ENCODE measurements around the gene NDUFAF5.
"Not testable (repeated sequence)": the region's sequence is repeated elsewhere in the genome, so short reads cannot be mapped to it uniquely, and the experiment has no call there.

The NDUFAF5 gene, protein sequence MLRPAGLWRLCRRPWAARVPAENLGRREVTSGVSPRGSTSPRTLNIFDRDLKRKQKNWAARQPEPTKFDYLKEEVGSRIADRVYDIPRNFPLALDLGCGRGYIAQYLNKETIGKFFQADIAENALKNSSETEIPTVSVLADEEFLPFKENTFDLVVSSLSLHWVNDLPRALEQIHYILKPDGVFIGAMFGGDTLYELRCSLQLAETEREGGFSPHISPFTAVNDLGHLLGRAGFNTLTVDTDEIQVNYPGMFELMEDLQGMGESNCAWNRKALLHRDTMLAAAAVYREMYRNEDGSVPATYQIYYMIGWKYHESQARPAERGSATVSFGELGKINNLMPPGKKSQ

GRCh38 chr20:13784893-13785715, at the start of gene NDUFAF5, which contains the start of gene ESF1:
NDUFAF5 (plus strand) TSS chr20:13785028; CDS start chr20:13785069, 41 bp downstream.
ESF1 (minus strand) TSS chr20:13784919; CDS start chr20:13783140, 1,779 bp downstream.
- Mint-ChIP-seq H3K4me1 (peaks cover 30% of the 10 kb centered on the region), H3K27ac (peak within 1 kb of the TSS; percentile 81), H3K27me3 (no peaks in the 10 kb centered on the region), H3K4me3 (peak within 1 kb of the TSS; percentile 96), H3K9me3 (no peaks in the 10 kb centered on the region), H3K36me3 (peaks cover 17% of the 10 kb centered on the region)
- DNase-seq (ENCODE audit: low spot score in 2 of 2): peak; percentile 81 to 82
- peak; percentile 96 for ATAC-seq (ENCODE audit: low read depth)

DNA sequence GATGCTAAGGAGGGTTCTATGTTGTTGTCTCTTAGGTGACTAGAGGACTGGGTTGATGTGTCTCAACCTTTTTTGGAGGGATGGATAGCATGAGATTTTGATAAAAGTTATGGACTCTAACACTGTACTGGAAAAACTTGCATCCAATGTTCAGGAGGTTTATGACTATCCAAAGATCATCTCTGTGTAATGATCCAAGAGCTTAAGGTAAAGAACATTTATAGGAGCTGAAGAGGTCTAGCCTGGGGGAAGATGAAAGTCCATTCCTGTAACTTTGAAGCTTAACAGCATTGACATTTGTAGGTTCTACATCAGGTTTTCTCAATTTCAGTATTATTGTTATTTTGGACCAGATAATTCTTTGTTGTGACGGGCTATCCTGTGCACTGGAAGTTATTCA, 49.0 kb upstream of the NDUFAF5 start:
- Mint-ChIP-seq H3K4me3 (no peak overlapping the region), H3K36me3 (peaks cover 34% of the 10 kb centered on the region), H3K4me1 (no peaks in the 10 kb centered on the region), H3K27me3 (no peaks in the 10 kb centered on the region), H3K27ac (no peak overlapping the region), H3K9me3 (peaks cover 4% of the 10 kb centered on the region)
- no peak for DNase-seq (ENCODE audit: low spot score in 2 of 2)
- no peak for ATAC-seq (ENCODE audit: low read depth)

DNA sequence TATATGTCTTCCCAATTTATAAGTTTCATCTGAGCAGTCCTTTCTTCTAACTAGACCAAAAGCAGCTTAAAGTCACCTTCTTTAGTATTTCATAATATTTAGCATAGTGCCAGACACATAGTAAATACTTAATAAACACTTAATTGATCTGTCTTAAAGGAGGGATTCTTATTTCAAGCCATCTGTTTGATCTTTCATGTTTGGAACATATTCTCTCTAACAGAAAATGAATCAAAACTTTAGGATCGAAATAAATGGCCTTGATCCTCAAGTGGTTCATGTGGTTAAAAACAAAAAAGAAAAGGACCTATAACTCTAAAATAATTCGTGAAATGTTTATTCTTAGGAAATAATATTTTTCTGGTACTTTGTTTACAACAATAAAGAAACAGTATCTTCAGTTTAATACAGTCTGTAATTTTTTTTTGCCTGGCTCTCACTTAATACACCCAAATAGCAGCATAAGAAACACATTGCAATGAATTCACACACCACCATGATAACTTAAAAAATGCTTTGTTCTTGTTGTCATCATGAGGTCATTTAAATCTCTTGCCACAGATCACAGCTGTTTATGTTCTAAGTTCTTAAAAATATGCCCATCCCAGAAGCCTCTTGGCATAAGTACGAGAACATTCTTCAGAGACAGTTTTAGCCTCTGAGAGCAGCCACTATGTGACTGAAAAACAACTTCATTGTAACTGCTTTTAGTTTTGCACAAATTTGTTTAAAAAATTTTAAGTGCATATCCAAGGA, 48.2 kb upstream of the NDUFAF5 start:
- no peak for ATAC-seq (ENCODE audit: low read depth)
- Mint-ChIP-seq H3K4me3 (no peak overlapping the region), H3K36me3 (peaks cover 39% of the 10 kb centered on the region), H3K4me1 (no peaks in the 10 kb centered on the region), H3K27ac (no peak overlapping the region), H3K9me3 (peaks cover 9% of the 10 kb centered on the region), H3K27me3 (no peaks in the 10 kb centered on the region)
- DNase-seq (ENCODE audit: low spot score in 2 of 2): no peak

- H3K27ac Mint-ChIP-seq; DNase-seq (ENCODE audit: low spot score in 2 of 2); ATAC-seq (ENCODE audit: low read depth); H3K4me1 Mint-ChIP-seq; H3K27me3 Mint-ChIP-seq; H3K4me3 Mint-ChIP-seq: not testable (repeated sequence)
- H3K9me3 Mint-ChIP-seq: peaks cover 11% of the 10 kb centered on the region
- H3K36me3 Mint-ChIP-seq: peaks cover 37% of the 10 kb centered on the region
These were observed 46.6 kb upstream of the NDUFAF5 start for GRCh38 chr20:13738187-13738586.

DNA sequence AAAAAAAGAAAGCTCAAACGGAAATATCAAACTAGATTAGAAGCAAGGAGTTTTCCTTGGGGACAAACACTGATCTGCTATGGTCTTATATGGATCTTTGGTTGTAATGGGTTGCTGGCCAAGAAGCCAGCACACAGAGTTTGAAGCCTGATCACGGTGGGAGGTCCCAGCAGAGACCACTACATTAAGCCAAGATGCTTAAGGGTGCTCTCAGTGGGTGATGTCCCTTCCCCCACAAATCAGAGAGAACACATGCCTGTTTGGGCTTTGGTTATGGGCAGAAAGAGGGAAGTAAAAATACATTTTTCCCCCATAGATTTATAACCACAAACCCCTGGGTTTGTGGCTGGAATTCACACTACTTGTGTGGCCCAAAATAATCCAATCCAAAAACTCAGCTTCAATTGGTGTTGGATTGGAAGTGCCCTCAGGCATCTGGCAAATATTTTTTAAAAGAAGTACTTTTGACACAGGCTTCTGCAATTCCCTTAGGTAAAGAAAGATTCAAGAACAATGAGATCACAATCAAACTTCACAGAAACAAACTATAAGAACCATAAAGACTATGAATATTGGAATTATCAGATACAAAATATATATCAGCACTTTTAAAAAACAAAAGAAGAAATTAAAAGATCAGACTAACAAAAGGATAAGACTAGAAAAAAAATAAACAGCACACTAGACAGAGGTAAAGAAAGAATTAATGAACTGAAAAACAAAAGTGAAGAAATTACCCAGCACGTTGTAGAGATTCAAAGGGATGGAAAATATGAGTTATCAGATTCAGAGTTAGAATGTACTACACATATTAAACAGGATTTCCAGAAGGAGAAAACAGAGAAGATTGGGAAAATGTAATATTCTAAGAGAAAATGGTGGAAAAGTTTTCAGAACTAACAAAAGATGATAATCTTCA, 44.8 kb upstream of the NDUFAF5 start:
- no peaks in the 10 kb centered on the region for H3K27me3 Mint-ChIP-seq
- H3K9me3 Mint-ChIP-seq: peaks cover 11% of the 10 kb centered on the region
- ATAC-seq (ENCODE audit: low read depth): no peak
- no peak overlapping the region for H3K27ac Mint-ChIP-seq
- no peak for DNase-seq (ENCODE audit: low spot score in 2 of 2)
- H3K4me1 Mint-ChIP-seq: peaks cover 2% of the 10 kb centered on the region
- peaks cover 42% of the 10 kb centered on the region for H3K36me3 Mint-ChIP-seq
- H3K4me3 Mint-ChIP-seq: no peak overlapping the region

DNA sequence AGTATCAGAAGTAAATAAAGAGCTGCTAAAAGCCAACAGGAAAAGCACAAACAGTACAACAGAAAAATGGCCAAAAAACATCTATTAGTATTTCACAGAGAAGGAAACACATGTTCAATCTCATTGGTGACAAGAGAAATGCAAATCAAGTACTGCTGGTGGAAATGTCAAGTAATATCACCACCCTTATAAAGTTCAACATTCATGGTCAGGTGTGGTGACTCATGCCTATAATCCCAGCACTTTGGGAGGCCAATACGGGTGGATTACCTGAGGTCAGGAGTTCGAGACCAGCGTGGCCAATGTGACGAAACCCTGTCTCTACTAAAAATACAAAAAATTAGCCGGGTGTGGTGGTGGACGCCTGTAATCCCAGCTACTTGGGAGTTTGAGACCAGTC, 42.9 kb upstream of the NDUFAF5 start:
- ATAC-seq (ENCODE audit: low read depth) (no peak), DNase-seq (ENCODE audit: low spot score in 2 of 2) (no peak)
- H3K4me1 Mint-ChIP-seq: peaks cover 2% of the 10 kb centered on the region
- peaks cover 11% of the 10 kb centered on the region for H3K9me3 Mint-ChIP-seq
- H3K27ac Mint-ChIP-seq: no peak overlapping the region
- no peak overlapping the region for H3K4me3 Mint-ChIP-seq
- H3K27me3 Mint-ChIP-seq: no peaks in the 10 kb centered on the region
- peaks cover 42% of the 10 kb centered on the region for H3K36me3 Mint-ChIP-seq

DNA sequence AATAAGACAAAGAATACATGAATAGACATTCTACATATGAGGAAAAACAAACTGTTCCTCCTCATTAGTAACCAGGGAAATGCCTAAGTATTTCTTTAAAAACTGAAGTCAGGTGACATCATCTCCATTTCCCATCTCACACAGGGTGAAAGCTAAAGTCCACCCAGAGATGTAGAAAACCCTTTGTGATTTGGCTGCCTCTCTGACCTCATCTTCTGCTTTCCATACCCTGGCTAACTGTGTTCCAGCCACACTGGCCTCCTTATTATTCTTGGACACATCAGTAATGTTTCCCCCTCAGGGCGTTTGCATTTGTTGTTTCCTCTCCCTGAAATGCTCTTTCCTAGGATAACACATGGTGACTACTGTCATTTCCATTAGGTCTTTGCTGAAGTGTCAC, 40.5 kb upstream of the NDUFAF5 start:
- DNase-seq (ENCODE audit: low spot score in 2 of 2): no peak
- Mint-ChIP-seq H3K9me3 (peaks cover 11% of the 10 kb centered on the region), H3K4me1 (peaks cover 2% of the 10 kb centered on the region), H3K27me3 (no peaks in the 10 kb centered on the region), H3K4me3 (no peak overlapping the region), H3K36me3 (peaks cover 39% of the 10 kb centered on the region), H3K27ac (no peak overlapping the region)
- no peak for ATAC-seq (ENCODE audit: low read depth)

DNA sequence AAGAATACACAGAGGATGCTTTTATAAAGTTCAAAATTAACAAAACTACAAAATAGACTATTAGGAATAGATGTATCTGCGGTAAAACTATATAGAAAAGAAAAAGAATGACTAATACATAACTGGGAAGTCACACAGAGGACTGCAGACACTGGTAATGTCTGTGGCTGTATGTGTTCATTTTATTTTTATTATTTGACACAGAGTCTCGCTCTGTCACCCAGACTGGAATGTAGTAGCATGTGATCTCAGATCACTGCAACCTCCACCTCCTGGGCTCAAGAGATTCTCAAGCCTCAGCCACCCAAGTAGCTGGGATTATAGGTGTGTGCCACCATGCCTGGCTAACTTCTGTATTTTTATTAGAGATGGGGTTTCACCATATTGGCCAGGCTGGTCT, 39.0 kb upstream of the NDUFAF5 start:
- H3K4me3 Mint-ChIP-seq: no peak overlapping the region
- DNase-seq (ENCODE audit: low spot score in 2 of 2) (no peak), ATAC-seq (ENCODE audit: low read depth) (no peak)
- H3K36me3 Mint-ChIP-seq: peaks cover 31% of the 10 kb centered on the region
- peaks cover 8% of the 10 kb centered on the region for H3K9me3 Mint-ChIP-seq
- no peaks in the 10 kb centered on the region for H3K27me3 Mint-ChIP-seq
- H3K27ac Mint-ChIP-seq: no peak overlapping the region
- peaks cover 2% of the 10 kb centered on the region for H3K4me1 Mint-ChIP-seq

GRCh38 chr20:13749811-13750210, 35.0 kb upstream of the NDUFAF5 start:
- Mint-ChIP-seq H3K27ac (no peak overlapping the region), H3K4me3 (no peak overlapping the region), H3K9me3 (no peaks in the 10 kb centered on the region), H3K36me3 (peaks cover 9% of the 10 kb centered on the region), H3K4me1 (no peaks in the 10 kb centered on the region), H3K27me3 (no peaks in the 10 kb centered on the region)
- no peak for DNase-seq (ENCODE audit: low spot score in 2 of 2)
- ATAC-seq (ENCODE audit: low read depth): no peak

GRCh38 chr20:13753436-13754036, 31.3 kb upstream of the NDUFAF5 start:
- Mint-ChIP-seq H3K4me1 (no peaks in the 10 kb centered on the region), H3K27me3 (no peaks in the 10 kb centered on the region), H3K36me3 (peaks cover 10% of the 10 kb centered on the region), H3K4me3 (no peak overlapping the region), H3K27ac (no peak overlapping the region), H3K9me3 (no peaks in the 10 kb centered on the region)
- no peak for DNase-seq (ENCODE audit: low spot score in 2 of 2)
- no peak for ATAC-seq (ENCODE audit: low read depth)

DNA sequence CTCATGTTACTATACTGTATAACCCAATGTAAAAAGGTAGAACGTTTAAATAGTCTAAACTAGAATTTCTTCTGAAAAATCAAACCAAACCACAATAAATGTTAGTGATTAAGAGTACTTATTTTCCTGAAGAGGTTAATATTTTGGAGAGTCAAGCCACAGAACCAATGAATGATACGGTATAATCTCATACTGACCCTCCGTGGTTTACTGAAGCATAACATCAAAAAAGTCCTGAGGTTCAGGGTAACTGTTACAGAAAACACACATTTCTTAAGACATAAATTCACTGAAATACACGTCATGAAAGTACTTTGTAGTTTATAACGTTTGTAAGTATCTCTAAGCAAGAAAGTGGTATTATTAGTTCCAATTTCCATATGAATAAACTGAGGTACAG, 29.0 kb upstream of the NDUFAF5 start:
- H3K4me1 Mint-ChIP-seq: peaks cover 2% of the 10 kb centered on the region
- no peak overlapping the region for H3K27ac Mint-ChIP-seq
- DNase-seq (ENCODE audit: low spot score in 2 of 2) (no peak), ATAC-seq (ENCODE audit: low read depth) (no peak)
- no peaks in the 10 kb centered on the region for H3K9me3 Mint-ChIP-seq
- H3K4me3 Mint-ChIP-seq: no peak overlapping the region
- no peaks in the 10 kb centered on the region for H3K27me3 Mint-ChIP-seq
- peaks cover 14% of the 10 kb centered on the region for H3K36me3 Mint-ChIP-seq

GRCh38 chr20:13756551-13756950, 28.3 kb upstream of the NDUFAF5 start:
- Mint-ChIP-seq H3K9me3 (no peaks in the 10 kb centered on the region), H3K4me3 (no peak overlapping the region), H3K27ac (no peak overlapping the region), H3K27me3 (no peaks in the 10 kb centered on the region), H3K4me1 (peaks cover 2% of the 10 kb centered on the region), H3K36me3 (peaks cover 9% of the 10 kb centered on the region)
- ATAC-seq (ENCODE audit: low read depth): no peak
- no peak for DNase-seq (ENCODE audit: low spot score in 2 of 2)

DNA sequence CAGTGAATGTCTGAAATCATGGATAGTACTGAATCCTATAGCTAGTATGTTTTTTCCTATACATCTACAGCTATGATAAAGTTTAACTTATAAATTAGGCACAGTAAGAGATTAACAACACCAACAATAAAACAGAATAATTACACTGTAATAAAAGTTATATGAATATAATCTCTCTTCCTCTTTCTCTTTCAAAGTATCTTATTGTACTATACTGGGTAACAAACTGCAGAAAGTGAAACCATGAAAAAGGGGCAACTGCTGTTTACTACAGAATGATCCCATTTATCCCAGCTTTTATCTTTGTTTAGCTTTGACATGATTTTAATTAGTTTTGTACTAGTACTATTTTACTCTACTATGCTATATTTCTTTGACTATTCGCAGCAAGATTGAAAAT, 25.9 kb upstream of the NDUFAF5 start:
- peaks cover 9% of the 10 kb centered on the region for H3K36me3 Mint-ChIP-seq
- ATAC-seq (ENCODE audit: low read depth) (no peak), DNase-seq (ENCODE audit: low spot score in 2 of 2) (no peak)
- no peaks in the 10 kb centered on the region for H3K27me3 Mint-ChIP-seq
- H3K9me3 Mint-ChIP-seq: no peaks in the 10 kb centered on the region
- peaks cover 2% of the 10 kb centered on the region for H3K4me1 Mint-ChIP-seq
- no peak overlapping the region for H3K4me3 Mint-ChIP-seq
- no peak overlapping the region for H3K27ac Mint-ChIP-seq

Measured in memory B cell (primary cell).